Esophagus (tissue), 2 donors: ENCODE results near the gene CNTN1. TPM values are rescaled to one million over a fixed set of nuclear protein-coding genes. Genes with fewer than 3 reads are reported as not detected.
A peak's percentile ranks its signal among the peaks of the same experiment; 100 is the strongest.

Experiments
- H3K27ac ChIP-seq, 2 donors: one replicate each; pipeline ENCODE4 v1.5.1; 2013; ENCODE audit warnings: low read depth in 2 of 2, mild to moderate bottlenecking in 2 of 2, inconsistent platforms in 1 of 2, low read length in 1 of 2, moderate library complexity in 1 of 2
- H3K27me3 ChIP-seq, 2 donors: one replicate each; pipeline ENCODE4 v1.6.1; 2013; ENCODE audit warnings: low read length in 2 of 2, control low read depth in 1 of 2, mild to moderate bottlenecking in 1 of 2; ENCODE audit not compliant: insufficient read depth in 2 of 2, control insufficient read depth in 1 of 2
- H3K36me3 ChIP-seq, 2 donors: one replicate each; pipeline ENCODE4 v1.6.1; 2013; ENCODE audit warnings: low read length in 1 of 2; ENCODE audit not compliant: control insufficient read depth in 2 of 2, insufficient read depth in 2 of 2
- H3K4me1 ChIP-seq, 2 donors: one replicate each; pipeline ENCODE4 v1.6.1; 2013; ENCODE audit warnings: low read length in 1 of 2; ENCODE audit not compliant: control insufficient read depth in 2 of 2, insufficient read depth in 2 of 2
- H3K4me3 ChIP-seq, 2 donors: one replicate each; pipeline ENCODE4 v1.5.1; 2013; ENCODE audit warnings: low read length in 2 of 2, mild to moderate bottlenecking in 2 of 2, low read depth in 1 of 2, moderate library complexity in 1 of 2
- H3K9me3 ChIP-seq, 2 donors: one replicate each; pipeline ENCODE4 v1.6.1; 2013; ENCODE audit warnings: mild to moderate bottlenecking in 2 of 2, low read depth in 1 of 2, low read length in 1 of 2, moderate library complexity in 1 of 2; ENCODE audit not compliant: control insufficient read depth in 2 of 2, insufficient read depth in 1 of 2
- WGBS, 2 donors: extraction: QIAGEN DNeasy Blood & Tissue Kit; methylation state at CpG; one replicate each; pipeline ENCODE4 v1.1.7; 2013; 5-methylcytosine and 5-hydroxymethylcytosine counted together
- polyA plus RNA-seq, 2 donors: library from polyadenylated mRNA; stranded (reverse); fragments of 200-250 nt; gene quantifications; one replicate each; pipeline ENCODE4 v1.2.3, GENCODE V29; 2013
- donor health status: healthy with polysubstance abuse.
- donor health status: Bipolar disorder and iron deficiency.

CNTN1 gene
- polyA plus RNA-seq, 2 donors = 0.28 to 1.2 TPM

GRCh38 chr12:40693207-40693821 lies 1.1 kb downstream of the CNTN1 start:
- Histone ChIP-seq H3K36me3 (no peaks in the 10 kb centered on the region), H3K4me1 (peaks cover 5 to 8% of the 10 kb centered on the region in 2 donors), H3K9me3 (no peaks in the 10 kb centered on the region), H3K27ac (peak overlapping the region in 1 of 2 donors; percentile 21), H3K27me3 (peaks cover 0 to 15% of the 10 kb centered on the region in 2 donors), H3K4me3 (peak overlapping the region; percentile 40 to 43)
- 7 to 10% methylated on average over 24 of the region's 24 CpGs for WGBS, 2 donors

GRCh38 chr12:40697566-40698259 lies 5.5 kb downstream of the CNTN1 start:
- no peaks in the 10 kb centered on the region for H3K36me3 ChIP-seq
- 58 to 60% methylated on average over 5 to 6 of the region's 6 CpGs for WGBS, 2 donors

GRCh38 chr12:40701756-40702155 lies 9.5 kb downstream of the CNTN1 start:
- no peaks in the 10 kb centered on the region for H3K9me3 ChIP-seq
- 77 to 84% methylated on average over 4 of the region's 4 CpGs for WGBS, 2 donors
- no peak overlapping the region for H3K27ac ChIP-seq
- no peak overlapping the region for H3K4me3 ChIP-seq
- no peaks in the 10 kb centered on the region for H3K4me1 ChIP-seq
- no peaks in the 10 kb centered on the region for H3K36me3 ChIP-seq
- H3K27me3 ChIP-seq = no peaks in the 10 kb centered on the region

More at GRCh38 chr12:40697566-40698259, 5.5 kb downstream of the CNTN1 start:
- no peak overlapping the region for H3K4me3 ChIP-seq
- no peak overlapping the region for H3K27ac ChIP-seq
- H3K9me3 ChIP-seq = no peaks in the 10 kb centered on the region
- peaks cover 0 to 8% of the 10 kb centered on the region in 2 donors for H3K27me3 ChIP-seq
- H3K4me1 ChIP-seq = peaks cover 5 to 6% of the 10 kb centered on the region in 2 donors

GRCh38 chr12:40711121-40711520 lies 18.9 kb downstream of the CNTN1 start:
- no peaks in the 10 kb centered on the region for H3K4me1 ChIP-seq
- no peak overlapping the region for H3K4me3 ChIP-seq
- H3K9me3 ChIP-seq = no peaks in the 10 kb centered on the region
- H3K27me3 ChIP-seq = no peaks in the 10 kb centered on the region
- H3K27ac ChIP-seq = no peak overlapping the region
- H3K36me3 ChIP-seq = no peaks in the 10 kb centered on the region

- H3K9me3 ChIP-seq = no peaks in the 10 kb centered on the region
- no peaks in the 10 kb centered on the region for H3K27me3 ChIP-seq
- no peaks in the 10 kb centered on the region for H3K4me1 ChIP-seq
- 39 to 43% methylated on average over 1 of the region's 1 CpG for WGBS, 2 donors
- no peaks in the 10 kb centered on the region for H3K36me3 ChIP-seq
- no peak overlapping the region for H3K27ac ChIP-seq
- no peak overlapping the region for H3K4me3 ChIP-seq
Measured at GRCh38 chr12:40714636-40715035, 22.4 kb downstream of the CNTN1 start.

GRCh38 chr12:40716037-40716436 lies 23.8 kb downstream of the CNTN1 start:
- no peak overlapping the region for H3K4me3 ChIP-seq
- no peaks in the 10 kb centered on the region for H3K27me3 ChIP-seq
- no peaks in the 10 kb centered on the region for H3K4me1 ChIP-seq
- H3K27ac ChIP-seq = no peak overlapping the region
- H3K36me3 ChIP-seq = no peaks in the 10 kb centered on the region
- H3K9me3 ChIP-seq = no peaks in the 10 kb centered on the region

GRCh38 chr12:40717576-40717975 lies 25.3 kb downstream of the CNTN1 start:
- Histone ChIP-seq H3K4me3 (no peak overlapping the region), H3K27ac (no peak overlapping the region), H3K9me3 (no peaks in the 10 kb centered on the region), H3K27me3 (no peaks in the 10 kb centered on the region), H3K36me3 (no peaks in the 10 kb centered on the region), H3K4me1 (no peaks in the 10 kb centered on the region)
- WGBS, 2 donors = 71 to 87% methylated on average over 1 of the region's 1 CpG

GRCh38 chr12:40718878-40719372 lies 26.7 kb downstream of the CNTN1 start:
- Histone ChIP-seq H3K4me1 (no peaks in the 10 kb centered on the region), H3K27me3 (no peaks in the 10 kb centered on the region), H3K27ac (no peak overlapping the region), H3K9me3 (no peaks in the 10 kb centered on the region), H3K4me3 (no peak overlapping the region), H3K36me3 (no peaks in the 10 kb centered on the region)
- WGBS, 2 donors = 76% methylated on average over 2 of the region's 2 CpGs

- no peaks in the 10 kb centered on the region for H3K36me3 ChIP-seq
- H3K27me3 ChIP-seq = no peaks in the 10 kb centered on the region
- no peaks in the 10 kb centered on the region for H3K9me3 ChIP-seq
- H3K4me3 ChIP-seq = no peak overlapping the region
- 91 to 92% methylated on average over 6 of the region's 6 CpGs for WGBS, 2 donors
- no peaks in the 10 kb centered on the region for H3K4me1 ChIP-seq
- no peak overlapping the region for H3K27ac ChIP-seq
Measured at GRCh38 chr12:40723001-40723400, 30.8 kb downstream of the CNTN1 start.

GRCh38 chr12:40726366-40726765 lies 34.1 kb downstream of the CNTN1 start:
- 70 to 91% methylated on average over 1 of the region's 1 CpG for WGBS, 2 donors
- no peaks in the 10 kb centered on the region for H3K27me3 ChIP-seq
- no peak overlapping the region for H3K4me3 ChIP-seq
- H3K9me3 ChIP-seq = no peaks in the 10 kb centered on the region
- H3K4me1 ChIP-seq = no peaks in the 10 kb centered on the region
- no peaks in the 10 kb centered on the region for H3K36me3 ChIP-seq
- no peak overlapping the region for H3K27ac ChIP-seq
